K562 (cell line): ENCODE data around the gene NUBP2. TPM values are rescaled to one million over a fixed set of nuclear protein-coding genes. Genes with fewer than 3 reads are reported as not detected.

Source experiments
- ATAC-seq: fragments of 200-7000 bp; cut with Tn5 transposase; 3 replicates; pipeline ENCODE4 v1.9.1; 2020; ENCODE audit warnings: moderate library complexity
- BruUV-seq: library from RNA; stranded (reverse); fragments of 400-500 nt; replicated peaks from 2 replicates; lab custom pipeline; 2021; lab: Mats Ljungman, UMichigan
- CTCF ChIA-PET: fragments of 300-600 bp; formaldehyde crosslinking; extraction: SDS; loops from one replicate; lab custom pipeline; 2021; ENCODE audit warnings: low intra/inter-chr PET ratio; lab: Yijun Ruan, JAX
- POLR2A ChIA-PET: fragments of 300-600, 350-650 bp; sonication (Branson Sonifier 250); formaldehyde crosslinking; extraction: SDS; loops from one replicate; lab custom pipeline; 2021; ENCODE audit warnings: antibody characterized with exemption, inconsistent platforms; lab: Yijun Ruan, JAX
- DNase-seq, 4 experiments: peaks; one replicate each; pipeline versions ENCODE4 v3.0.0 to v3.0.0-alpha.2; 2011 to 2018; ENCODE audit warnings: low spot score in 3 of 4, mixed read lengths in 3 of 4; ENCODE audit errors: extremely low read depth in 1 of 4
- FAIRE-seq: peaks from 2 replicates; lab custom pipeline; 2011; peaks lifted over from hg19 to GRCh38; lab: Jason Lieb, UNC
- H2AFZ ChIP-seq: 2 replicates; pipeline ENCODE4 v1.6.0; 2011; ENCODE audit warnings: low read depth, low read length, control low read depth, inconsistent platforms
- H3K27ac ChIP-seq: fragments of 200-600 bp; 3 replicates; pipeline ENCODE4 v1.8.0; 2011; ENCODE audit warnings: low read depth, mild to moderate bottlenecking, control low read depth, inconsistent platforms, low read length, moderate library complexity, mixed read lengths; ENCODE audit errors: extremely low read depth
- H3K27me3 ChIP-seq, 2 experiments: fragments of 300-600 bp in 1 of 2; 2 replicates in 1 of 2; 3 replicates in 1 of 2; pipeline versions ENCODE4 v1.6.0 to v1.8.0; 2011; ENCODE audit warnings: inconsistent platforms in 2 of 2, low read length in 2 of 2, mild to moderate bottlenecking in 1 of 2, mixed read lengths in 1 of 2, moderate library complexity in 1 of 2; ENCODE audit not compliant: control insufficient read depth in 2 of 2, insufficient read depth in 2 of 2
- H3K36me3 ChIP-seq: fragments of 300-600 bp; 3 replicates; pipeline ENCODE4 v1.8.0; 2011; ENCODE audit warnings: mild to moderate bottlenecking, low read length, inconsistent platforms; ENCODE audit not compliant: control insufficient read depth, insufficient read depth
- H3K4me1 ChIP-seq, 2 experiments: fragments of 200-600 bp in 1 of 2; replicated peaks in 1 of 2; 2 replicates in 1 of 2; 3 replicates in 1 of 2; pipeline versions ENCODE4 v1.5.1 to v1.8.0; 2011; ENCODE audit warnings: inconsistent platforms in 2 of 2, low read length in 2 of 2, mild to moderate bottlenecking in 1 of 2, mixed read lengths in 1 of 2, moderate library complexity in 1 of 2; ENCODE audit not compliant: control insufficient read depth in 2 of 2, insufficient read depth in 2 of 2
- H3K4me2 ChIP-seq: 2 replicates; pipeline ENCODE4 v1.6.1; 2011; ENCODE audit warnings: low read length, control low read depth, inconsistent platforms, mixed read lengths; ENCODE audit not compliant: insufficient read depth
- H3K4me3 ChIP-seq: fragments of 200-600 bp; sonication (generic), shearing (Covaris generic); 2 replicates; pipeline ENCODE4 v1.5.1; 2016; ENCODE audit warnings: control low read depth, inconsistent platforms
- H3K79me2 ChIP-seq: fragments of 200-600 bp; 3 replicates; pipeline ENCODE4 v1.8.0; 2011; ENCODE audit warnings: low read length, inconsistent platforms; ENCODE audit not compliant: control insufficient read depth, insufficient read depth
- H3K9ac ChIP-seq, 2 experiments: 2 replicates each; pipeline versions ENCODE4 v1.6.0 to v1.6.1; 2011; ENCODE audit warnings: low read depth in 2 of 2, low read length in 2 of 2, control low read depth in 1 of 2, inconsistent platforms in 1 of 2, mild to moderate bottlenecking in 1 of 2, mixed read lengths in 1 of 2; ENCODE audit not compliant: insufficient read depth in 1 of 2
- H3K9me1 ChIP-seq: one replicate; pipeline ENCODE4 v1.6.0; 2011; ENCODE audit warnings: inconsistent platforms, mild to moderate bottlenecking, low read length, moderate library complexity; ENCODE audit not compliant: control insufficient read depth, insufficient read depth
- H3K9me3 ChIP-seq: replicated peaks from 2 replicates; pipeline ENCODE4 v1.5.1; 2011; ENCODE audit warnings: low read depth, low read length, inconsistent platforms; ENCODE audit not compliant: control insufficient read depth, insufficient read depth
- H4K20me1 ChIP-seq: replicated peaks from 2 replicates; pipeline ENCODE4 v1.6.1; 2011; ENCODE audit warnings: low read length, inconsistent platforms, mixed read lengths; ENCODE audit not compliant: control insufficient read depth, insufficient read depth
- CBX3 ChIP-seq, 2 experiments: IDR thresholded peaks; 1 replicate in 1 of 2; 2 replicates in 1 of 2; pipeline ENCODE4 v1.6.1; 2012; ENCODE audit warnings: inconsistent platforms in 2 of 2, low read length in 2 of 2, borderline replicate concordance in 1 of 2, control low read depth in 1 of 2
- CBX8 ChIP-seq: fragments of 200-600 bp; sonication (generic); IDR thresholded peaks from 2 replicates; pipeline ENCODE4 v1.6.1; 2012; ENCODE audit warnings: borderline replicate concordance, mixed run types, low read depth, mild to moderate bottlenecking, moderate library complexity, mixed read lengths, low read length, control low read depth, inconsistent platforms; ENCODE audit not compliant: poor library complexity, severe bottlenecking; ENCODE audit errors: extremely low read depth
- CREBBP ChIP-seq: IDR thresholded peaks from one replicate; pipeline ENCODE4 v1.6.1; 2012; ENCODE audit warnings: low read depth, mild to moderate bottlenecking, control low read depth, inconsistent platforms, low read length
- CTBP1 ChIP-seq: fragments of 450-650 bp; IDR thresholded peaks from 2 replicates; pipeline ENCODE4 v1.6.1; 2016; ENCODE audit warnings: borderline replicate concordance
- HIVEP1 ChIP-seq: fragments of 250-450 bp; sonication (Bioruptor Pico); IDR thresholded peaks from 2 replicates; pipeline ENCODE4 v1.4.0; 2020; ENCODE audit warnings: mild to moderate bottlenecking
- HNRNPUL1 ChIP-seq: fragments of 200-400 bp; formaldehyde crosslinking; IDR thresholded peaks from 2 replicates; pipeline ENCODE4 v1.6.1; 2017; ENCODE audit warnings: low read length
- HOXB6 ChIP-seq: fragments of 250-450 bp; sonication (Bioruptor Pico); IDR thresholded peaks from 2 replicates; pipeline ENCODE4 v1.5.1; 2022; ENCODE audit warnings: mild to moderate bottlenecking, borderline replicate concordance
- MCM2 ChIP-seq: fragments of 450-650 bp; IDR thresholded peaks from 2 replicates; pipeline ENCODE4 v1.6.1; 2017; ENCODE audit warnings: low read depth, mild to moderate bottlenecking
- NFIX ChIP-seq: fragments of 250-450 bp; sonication (Bioruptor Pico); IDR thresholded peaks from 2 replicates; pipeline ENCODE4 v1.4.0; 2020; ENCODE audit warnings: low read depth, mild to moderate bottlenecking, moderate library complexity
- POLR3G ChIP-seq: IDR thresholded peaks from 2 replicates; pipeline ENCODE4 v1.6.1; 2011; ENCODE audit not compliant: insufficient read length, insufficient replicate concordance; ENCODE audit errors: extremely low read depth
- RBM14 ChIP-seq: fragments of 200-400 bp; formaldehyde crosslinking; IDR thresholded peaks from 2 replicates; pipeline ENCODE4 v1.6.1; 2018; ENCODE audit warnings: low read depth, mild to moderate bottlenecking, low read length, moderate library complexity, borderline replicate concordance; ENCODE audit not compliant: insufficient read depth
- SAFB ChIP-seq: fragments of 200-400 bp; formaldehyde crosslinking; IDR thresholded peaks from 2 replicates; pipeline ENCODE4 v1.6.1; 2017; ENCODE audit warnings: low read depth, low read length, borderline replicate concordance
- TOE1 ChIP-seq, 2 experiments: fragments of 450-650 bp in 1 of 2; sonication (generic) in 1 of 2; formaldehyde crosslinking in 1 of 2; IDR thresholded peaks; 2 replicates each; pipeline versions ENCODE4 v1.7.1 to v1.8.0; 2016 to 2022; ENCODE audit warnings: borderline replicate concordance in 2 of 2, mild to moderate bottlenecking in 2 of 2, antibody characterized with exemption in 1 of 2, inconsistent platforms in 1 of 2, low read depth in 1 of 2, missing genetic modification reagents in 1 of 2, moderate library complexity in 1 of 2
- WGBS: fragments of 100-300 bp; shearing (Covaris generic); methylation state at CpG from one replicate; pipeline ENCODE4 v1.1.6; 2016; ENCODE audit warnings: low coverage, mixed read lengths; ENCODE audit not compliant: insufficient coverage; ENCODE audit errors: missing lambda C conversion rate; 5-methylcytosine and 5-hydroxymethylcytosine counted together
- in situ Hi-C: fragments of 300-500 bp; cut with MboI; formaldehyde crosslinking; loops from 4 replicates; pipeline ENCODE4 v1.15.0; 2018; ENCODE audit warnings: inconsistent platforms, mixed read lengths
- intact Hi-C: fragments of 100-400 bp; cut with micrococcal nuclease; formaldehyde crosslinking; loops from 2 replicates; pipeline ENCODE4 v1.14.2; 2022
- polyA plus RNA-seq, 8 experiments: library from polyadenylated mRNA; depleted of rRNA in 4 of 8; stranded (reverse) in 5 of 8; unstranded in 3 of 8; fragments of >200 nt; fragmentation: Nextera tagmentation in 2 of 8; fragmentation: Illumina TruSeq in 1 of 8; extraction: Ambion mirVana in 2 of 8; extraction: Trizol in 1 of 8; gene quantifications; 2 replicates each; pipeline versions ENCODE4 v1.2.1 to v1.2.3, GENCODE V29; 2011 to 2014; ENCODE audit warnings: inconsistent platforms in 1 of 8, missing spikeins in 1 of 8
- total RNA-seq, 7 experiments: library from RNA; depleted of rRNA in 6 of 7; stranded (reverse); fragments of >200 nt in 6 of 7; fragmentation: Illumina TruSeq in 2 of 7; extraction: Trizol in 2 of 7; gene quantifications; 2 replicates each; pipeline versions ENCODE4 v1.2.1 to v1.2.3, GENCODE V29; 2011 to 2021; ENCODE audit warnings: low replicate concordance in 1 of 7
- TF ChIP-seq, protein P1 (sequence below): fragments of 450-650 bp; formaldehyde crosslinking; conservative IDR thresholded peaks from 2 replicates; pipeline ENCODE4 v1.4.0; 2022; ENCODE audit warnings: mild to moderate bottlenecking, missing genetic modification characterization
- TF ChIP-seq, protein P2 (sequence below), 3 experiments: IDR thresholded peaks in 2 of 3; conservative IDR thresholded peaks in 1 of 3; 2 replicates each; pipeline ENCODE4 v1.5.1; 2011 to 2012; ENCODE audit warnings: low read length in 3 of 3, mild to moderate bottlenecking in 3 of 3, control low read depth in 2 of 3, improper control_type of control experiment in 1 of 3, inconsistent platforms in 1 of 3, low read depth in 1 of 3, mixed read lengths in 1 of 3, moderate library complexity in 1 of 3; ENCODE audit not compliant: insufficient read depth in 2 of 3

NUBP2 gene
- total and polyA plus RNA-seq, 9 of the 15 experiments (the other 6 are each of a cell fraction or from before 2014, with no cell fraction given) = 1.8 to 115 (median 24.0) TPM

DNA sequence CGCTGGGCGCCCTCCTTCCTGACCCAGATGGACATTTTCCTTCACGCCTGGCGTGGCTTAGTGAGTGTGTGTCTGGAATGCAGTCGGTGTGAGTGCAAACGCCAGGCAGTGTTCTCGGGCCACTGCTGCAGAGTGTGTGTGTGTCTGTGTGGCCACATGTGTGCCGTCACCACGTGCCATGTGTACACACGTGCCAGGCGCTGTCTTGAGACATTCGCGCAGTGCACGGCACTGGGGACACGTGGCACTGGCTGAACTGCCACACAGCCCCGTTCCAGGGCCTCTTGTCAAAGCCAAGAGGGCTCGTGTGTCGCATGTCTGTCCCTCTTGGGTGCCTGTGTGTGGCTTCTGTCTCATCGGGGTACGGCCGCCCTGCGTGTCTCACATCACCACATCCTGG is 47.9 kb upstream of the NUBP2 start:
- no peak overlapping the region for H3K4me3 ChIP-seq
- TF ChIP-seq NFIX (CRISPR knock-in tag) (no peak), POLR3G (no peak), CBX8 (no peak), RBM14 (no peak), HNRNPUL1 (no peak), MCM2 (no peak), TOE1 (IDR thresholded peaks at IDR 0.05; ENCODE audit: borderline replicate concordance) (no peak), TOE1 (CRISPR knock-in tag; IDR thresholded peaks at IDR 0.05; ENCODE audit: borderline replicate concordance, low read depth) (no peak), HOXB6 (no peak), HIVEP1 (CRISPR knock-in tag) (no peak), SAFB (no peak), CREBBP (no peak), CTBP1 (no peak), CBX3 (IDR thresholded peaks at IDR 0.05; ENCODE audit: borderline replicate concordance in 1 of 2, low read length in 2 of 2) (no peak)
- TF ChIP-seq, protein P1, sequence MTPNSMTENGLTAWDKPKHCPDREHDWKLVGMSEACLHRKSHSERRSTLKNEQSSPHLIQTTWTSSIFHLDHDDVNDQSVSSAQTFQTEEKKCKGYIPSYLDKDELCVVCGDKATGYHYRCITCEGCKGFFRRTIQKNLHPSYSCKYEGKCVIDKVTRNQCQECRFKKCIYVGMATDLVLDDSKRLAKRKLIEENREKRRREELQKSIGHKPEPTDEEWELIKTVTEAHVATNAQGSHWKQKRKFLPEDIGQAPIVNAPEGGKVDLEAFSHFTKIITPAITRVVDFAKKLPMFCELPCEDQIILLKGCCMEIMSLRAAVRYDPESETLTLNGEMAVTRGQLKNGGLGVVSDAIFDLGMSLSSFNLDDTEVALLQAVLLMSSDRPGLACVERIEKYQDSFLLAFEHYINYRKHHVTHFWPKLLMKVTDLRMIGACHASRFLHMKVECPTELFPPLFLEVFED (CRISPR knock-in tag) = no peak
- TF ChIP-seq, protein P2, sequence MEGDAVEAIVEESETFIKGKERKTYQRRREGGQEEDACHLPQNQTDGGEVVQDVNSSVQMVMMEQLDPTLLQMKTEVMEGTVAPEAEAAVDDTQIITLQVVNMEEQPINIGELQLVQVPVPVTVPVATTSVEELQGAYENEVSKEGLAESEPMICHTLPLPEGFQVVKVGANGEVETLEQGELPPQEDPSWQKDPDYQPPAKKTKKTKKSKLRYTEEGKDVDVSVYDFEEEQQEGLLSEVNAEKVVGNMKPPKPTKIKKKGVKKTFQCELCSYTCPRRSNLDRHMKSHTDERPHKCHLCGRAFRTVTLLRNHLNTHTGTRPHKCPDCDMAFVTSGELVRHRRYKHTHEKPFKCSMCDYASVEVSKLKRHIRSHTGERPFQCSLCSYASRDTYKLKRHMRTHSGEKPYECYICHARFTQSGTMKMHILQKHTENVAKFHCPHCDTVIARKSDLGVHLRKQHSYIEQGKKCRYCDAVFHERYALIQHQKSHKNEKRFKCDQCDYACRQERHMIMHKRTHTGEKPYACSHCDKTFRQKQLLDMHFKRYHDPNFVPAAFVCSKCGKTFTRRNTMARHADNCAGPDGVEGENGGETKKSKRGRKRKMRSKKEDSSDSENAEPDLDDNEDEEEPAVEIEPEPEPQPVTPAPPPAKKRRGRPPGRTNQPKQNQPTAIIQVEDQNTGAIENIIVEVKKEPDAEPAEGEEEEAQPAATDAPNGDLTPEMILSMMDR (IDR thresholded peaks at IDR 0.05 in 2 of 3, conservative IDR thresholded peaks at IDR 0.05 in 1 of 3; ENCODE audit: insufficient read depth in 2 of 3, low read depth in 1 of 3, low read length in 3 of 3) = no peak
- no TSS peak for BruUV-seq
- peaks cover 0 to 39% of the 10 kb centered on the region in 2 experiments; a peak in 2 of 5 replicates for H3K4me1 ChIP-seq
- no peaks in the 10 kb centered on the region for H4K20me1 ChIP-seq
- H3K36me3 ChIP-seq = peaks cover 38% of the 10 kb centered on the region; the same call in 2 of the 3 replicates
- H3K9me1 ChIP-seq = no peaks in the 10 kb centered on the region
- H3K79me2 ChIP-seq = no peaks in the 10 kb centered on the region
- ATAC-seq (no peak), FAIRE-seq (no peak), DNase-seq (no peak)
- no peaks in the 10 kb centered on the region for H3K27me3 ChIP-seq
- in situ Hi-C loops = no loop called here
- no peak overlapping the region for H3K27ac ChIP-seq
- peaks cover 36% of the 10 kb centered on the region for H3K9me3 ChIP-seq
- H2AFZ ChIP-seq = no peak overlapping the region
- H3K9ac ChIP-seq = no peak overlapping the region
- H3K4me2 ChIP-seq = no peak overlapping the region
- WGBS = 93% methylated on average over 19 of the region's 22 CpGs
- POLR2A ChIA-PET = no interaction called here
- CTCF ChIA-PET = no interaction called here
- intact Hi-C loops = no loop called here
